ENCODE data around the gene TENT4A.
A peak's percentile ranks its signal among the peaks of the same experiment; 100 is the strongest.

Gene TENT4A

DNA sequence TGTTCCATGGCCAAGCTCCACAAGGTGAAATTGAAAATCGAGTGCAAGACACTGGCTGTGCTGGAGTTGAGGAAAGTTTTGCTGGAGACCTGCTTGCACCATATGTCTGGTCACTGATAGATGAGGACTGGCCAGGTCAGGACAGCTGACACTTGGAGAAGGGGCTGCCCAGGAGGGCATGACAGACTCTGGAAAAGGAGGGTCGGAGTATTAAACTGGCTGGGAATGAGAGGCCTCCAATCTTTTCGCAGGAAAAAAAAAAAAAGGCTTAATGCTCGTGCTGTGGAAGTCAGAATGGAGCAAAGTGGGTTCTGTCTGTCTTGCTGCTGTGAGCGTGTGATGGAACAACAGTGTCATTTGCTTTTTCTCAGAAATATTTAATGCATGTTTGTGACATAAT, 5.5 kb downstream of the TENT4A start:
- no peak for DNase-seq

DNA sequence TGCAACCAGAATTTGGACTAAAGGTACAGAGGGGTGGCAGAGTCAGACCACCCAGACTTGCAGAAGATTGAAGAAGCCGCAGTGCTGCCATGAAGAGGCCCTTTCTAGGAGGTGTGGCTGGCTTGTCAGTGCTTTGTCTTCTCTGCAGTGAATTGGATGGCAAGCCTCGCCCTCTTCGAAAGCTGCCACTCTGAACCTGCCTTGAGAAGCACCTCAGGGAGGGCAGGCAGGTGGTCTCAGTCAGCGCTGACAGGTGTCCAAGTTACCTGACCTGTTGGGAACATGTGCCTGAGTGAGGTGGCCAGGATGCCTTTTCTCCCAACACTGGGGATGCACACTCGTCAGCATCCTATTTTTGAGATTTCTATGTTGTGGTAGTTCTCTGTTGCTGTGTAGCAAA, 6.2 kb downstream of the TENT4A start:
- peak; percentile 10 for DNase-seq

DNA sequence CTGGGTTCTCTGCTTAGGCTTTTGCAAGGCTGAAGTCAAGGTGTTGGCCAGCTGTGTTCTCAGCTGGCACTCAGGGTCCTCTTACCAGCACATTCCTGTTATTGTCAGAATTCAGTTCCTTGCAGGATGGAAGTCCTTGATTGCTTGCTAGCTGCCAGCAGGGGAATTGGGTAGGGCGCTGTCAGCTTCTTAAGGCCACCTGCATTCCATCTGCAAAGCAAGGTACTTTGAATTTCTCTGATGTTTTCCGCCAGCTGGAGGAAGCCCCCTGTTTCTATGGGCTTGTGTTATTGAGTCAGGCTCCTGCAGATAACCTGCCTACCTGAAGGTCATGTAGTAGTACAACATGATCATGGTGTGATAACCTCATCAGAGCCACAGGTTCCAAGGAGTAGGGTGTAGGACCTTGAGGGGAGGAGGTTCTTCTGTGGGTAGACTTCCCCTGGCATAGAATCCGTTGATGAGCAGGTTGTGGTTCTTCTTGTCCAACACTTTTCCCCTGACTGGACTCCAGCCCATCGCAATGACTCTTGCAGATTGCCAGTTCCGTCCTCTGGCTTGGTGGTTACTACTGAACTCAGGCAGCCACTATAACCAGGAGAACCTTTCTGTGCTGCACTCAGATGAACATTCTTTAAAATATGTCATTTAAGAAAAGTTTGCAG, 6.8 kb downstream of the TENT4A start:
- DNase-seq = peak; percentile 20

DNA sequence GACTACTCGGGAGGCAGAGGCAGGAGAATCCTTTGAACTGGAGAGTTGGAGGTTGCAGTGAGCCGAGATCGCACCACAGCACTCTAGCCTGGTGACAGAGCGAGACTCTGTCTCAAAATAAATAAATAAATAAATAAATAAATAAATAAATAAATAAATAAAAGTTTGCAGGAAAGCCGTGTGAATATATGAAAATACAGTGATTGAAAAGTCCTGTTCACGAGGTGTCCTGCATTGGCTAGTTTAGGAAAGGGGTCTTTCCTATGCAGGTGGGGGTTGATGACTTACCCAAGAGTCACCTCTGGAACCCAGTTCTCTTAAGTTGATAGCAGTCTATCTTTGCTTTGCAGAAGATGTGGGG, 7.3 kb downstream of the TENT4A start:
- peak; percentile 10 for DNase-seq

DNA sequence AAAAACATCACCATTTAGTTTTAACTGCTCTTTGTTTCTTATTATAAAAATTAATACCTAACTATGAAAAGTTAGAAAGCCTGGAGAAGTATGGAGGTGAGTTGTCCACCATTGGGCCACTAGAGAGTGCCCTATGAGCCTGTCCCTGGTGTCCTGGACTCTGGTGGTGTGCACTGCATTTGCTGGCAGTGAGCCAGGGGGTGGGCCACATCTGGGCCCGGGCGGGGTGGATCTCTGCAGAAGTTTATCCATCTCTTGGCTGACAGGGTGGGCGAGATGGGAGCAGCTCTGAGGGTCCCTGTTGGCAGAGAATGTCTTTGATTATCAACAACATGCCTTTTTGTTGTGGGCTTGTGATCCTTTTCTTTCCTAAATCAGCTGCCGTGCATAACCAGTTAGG, 8.2 kb downstream of the TENT4A start:
- peak; percentile 46 for DNase-seq

DNA sequence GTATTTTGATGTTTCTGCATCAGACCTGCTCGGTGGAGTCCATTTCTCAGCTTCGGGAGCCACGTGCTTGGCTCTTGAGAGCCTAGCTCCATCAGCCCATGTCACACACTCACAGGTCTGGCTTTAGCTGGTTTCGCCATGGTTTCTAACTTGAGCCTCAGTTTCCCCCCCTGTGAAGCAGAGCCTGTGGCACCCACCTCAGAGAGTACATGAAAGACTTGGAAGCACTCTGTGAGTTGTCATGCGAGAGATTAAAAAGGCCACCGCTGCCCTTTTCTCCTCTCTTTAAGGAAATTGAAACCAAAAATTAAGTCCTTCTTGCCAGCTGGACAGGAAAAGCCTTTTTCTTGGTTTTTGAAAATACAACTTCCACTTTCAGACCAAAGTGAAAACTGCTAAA, 8.8 kb downstream of the TENT4A start:
- peak; percentile 29 for DNase-seq

DNA sequence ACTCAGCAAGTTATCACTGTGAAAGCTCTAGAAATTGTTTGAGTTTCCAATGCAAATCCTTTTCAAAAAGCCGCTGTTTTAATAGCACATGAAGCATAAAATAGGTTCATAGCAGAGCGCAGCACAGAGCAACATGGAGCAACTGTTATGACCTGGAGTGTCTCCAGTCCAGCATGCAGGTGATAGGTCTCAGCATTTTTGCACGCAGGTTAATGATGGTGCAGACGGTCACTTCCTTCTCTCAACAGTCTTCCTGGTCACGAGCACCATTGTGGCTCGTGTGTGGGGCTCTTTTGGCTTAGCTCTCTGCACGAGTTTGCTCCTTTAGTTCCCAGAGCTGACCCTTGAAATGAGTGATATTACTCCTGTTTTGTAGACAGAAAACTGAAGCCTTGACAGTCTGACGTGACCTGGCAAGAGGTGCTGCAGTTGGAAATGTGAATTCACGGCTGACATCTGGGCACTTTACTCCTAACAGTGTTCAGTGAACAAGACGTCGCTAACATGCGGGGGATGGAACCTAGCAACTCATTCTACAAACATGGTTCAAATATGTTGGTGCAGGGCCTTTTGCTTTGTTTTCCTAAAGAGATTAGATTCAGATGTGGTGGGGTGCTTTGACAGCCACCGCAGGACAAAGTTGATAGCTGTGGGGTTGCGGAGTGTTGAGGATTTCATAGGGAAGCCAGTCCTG, 10.0 kb downstream of the TENT4A start:
- DNase-seq = peak; percentile 9

DNA sequence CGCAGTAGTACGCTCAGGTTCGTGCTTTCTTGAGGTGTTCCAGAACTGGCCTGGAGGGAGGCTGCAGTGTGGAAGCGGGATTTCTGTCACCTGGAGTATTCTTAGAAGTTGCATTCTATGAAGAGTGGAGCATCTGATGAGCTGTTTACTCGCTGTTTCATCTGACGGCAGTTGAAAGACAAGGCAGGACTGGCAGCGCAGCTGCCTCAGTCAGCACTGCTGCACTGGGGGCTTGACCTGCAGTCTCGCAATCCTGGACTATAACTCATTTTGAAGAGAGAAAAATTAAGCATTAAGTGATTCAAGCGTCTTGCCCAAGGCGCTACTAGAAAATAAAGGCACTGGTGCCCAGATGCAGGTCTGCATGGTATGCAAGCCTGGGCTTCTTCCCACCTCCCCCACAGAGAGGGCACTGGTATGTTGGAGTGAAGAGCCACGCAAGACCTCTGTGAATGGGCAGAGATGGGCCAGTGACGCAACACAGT, 10.6 kb downstream of the TENT4A start:
- peak; percentile 6 for DNase-seq

DNA sequence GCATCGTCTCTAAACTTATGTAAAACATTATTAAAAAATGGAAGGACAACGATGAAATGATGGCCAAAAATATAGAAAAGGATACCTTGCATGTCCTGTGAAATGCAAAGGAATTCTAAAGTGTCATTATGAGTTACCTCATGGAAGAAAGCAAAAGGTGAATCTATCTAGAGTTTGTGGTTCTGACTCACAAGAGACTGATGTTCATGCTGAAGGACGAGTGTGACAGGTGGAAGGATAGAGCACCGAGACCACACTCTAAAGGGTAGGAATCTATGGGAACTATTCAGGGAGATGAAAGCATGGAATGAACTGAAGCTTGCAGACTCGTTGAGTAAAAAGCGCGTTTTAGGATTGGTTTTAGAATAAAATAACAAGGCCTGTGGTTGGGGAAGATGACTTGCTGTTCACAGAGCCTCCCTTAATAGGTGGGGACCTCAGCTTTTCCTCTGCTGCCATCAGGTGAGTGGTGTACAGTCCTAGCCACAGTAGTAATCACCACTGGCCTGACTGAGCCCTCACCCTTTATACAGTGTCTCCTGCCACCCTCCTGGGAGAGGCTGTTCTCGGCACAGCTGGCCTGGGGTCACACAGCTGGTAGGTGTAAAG, 11.2 kb downstream of the TENT4A start:
- peak; percentile 12 for DNase-seq

DNA sequence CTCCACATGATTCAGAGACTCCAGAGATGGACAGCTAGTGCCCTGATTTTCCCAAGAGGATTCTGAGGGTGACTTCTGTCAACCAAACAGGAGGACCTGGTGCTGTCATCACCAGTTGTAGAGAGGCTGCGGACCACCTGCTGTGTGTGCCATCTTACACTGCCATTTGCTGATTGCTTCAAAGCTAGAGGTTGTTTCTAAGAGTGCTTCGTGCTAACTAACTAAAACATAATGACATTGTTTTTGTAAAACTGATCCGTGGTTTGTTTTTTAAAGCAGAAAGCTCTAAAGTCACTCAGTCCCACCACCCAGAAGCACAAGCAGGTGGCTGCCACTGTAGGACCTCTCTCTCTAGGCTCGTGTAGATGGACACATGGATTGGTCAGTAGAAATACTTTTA, 12.2 kb downstream of the TENT4A start:
- DNase-seq = no peak

DNA sequence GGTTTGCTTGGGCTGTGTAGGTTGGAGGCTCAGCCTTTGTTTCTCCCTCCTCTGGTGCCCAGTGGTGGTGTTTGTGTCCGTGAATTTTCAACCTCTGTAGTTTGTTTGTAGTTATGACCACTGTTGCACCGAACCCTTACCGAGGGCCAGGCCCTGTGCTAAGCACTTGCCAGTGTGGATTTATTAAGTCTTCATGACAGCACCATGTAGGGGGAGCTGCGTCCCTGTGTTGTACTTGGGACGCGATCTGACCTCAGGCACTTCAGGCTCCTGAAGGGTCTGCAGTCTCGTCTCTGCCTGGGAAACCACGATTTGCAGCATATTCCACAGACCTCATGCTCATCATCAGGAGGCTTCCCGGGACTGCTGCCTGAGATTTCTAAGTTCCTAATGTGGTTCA, 12.8 kb downstream of the TENT4A start:
- DNase-seq = no peak

DNA sequence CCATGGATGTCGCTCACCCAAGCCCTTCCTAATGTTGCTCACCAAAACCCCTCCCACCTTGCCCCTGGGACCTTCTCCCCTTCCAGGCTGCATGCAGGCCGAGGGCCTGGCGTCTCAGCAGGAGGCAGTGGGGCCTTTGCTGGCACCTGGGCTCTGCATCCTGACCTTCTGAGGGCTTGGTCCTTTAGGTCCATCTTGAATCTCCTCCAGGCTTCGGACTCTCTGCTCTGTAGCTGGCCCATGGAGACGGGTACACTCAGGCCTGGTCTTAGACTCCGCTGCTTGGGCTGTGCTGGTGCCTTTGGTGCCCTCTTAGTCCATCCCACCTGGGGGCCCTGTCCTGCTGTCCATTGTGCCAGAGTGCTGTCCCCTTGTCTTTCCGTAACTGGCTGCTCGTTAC, 14.0 kb downstream of the TENT4A start:
- peak; percentile 13 for DNase-seq

DNA sequence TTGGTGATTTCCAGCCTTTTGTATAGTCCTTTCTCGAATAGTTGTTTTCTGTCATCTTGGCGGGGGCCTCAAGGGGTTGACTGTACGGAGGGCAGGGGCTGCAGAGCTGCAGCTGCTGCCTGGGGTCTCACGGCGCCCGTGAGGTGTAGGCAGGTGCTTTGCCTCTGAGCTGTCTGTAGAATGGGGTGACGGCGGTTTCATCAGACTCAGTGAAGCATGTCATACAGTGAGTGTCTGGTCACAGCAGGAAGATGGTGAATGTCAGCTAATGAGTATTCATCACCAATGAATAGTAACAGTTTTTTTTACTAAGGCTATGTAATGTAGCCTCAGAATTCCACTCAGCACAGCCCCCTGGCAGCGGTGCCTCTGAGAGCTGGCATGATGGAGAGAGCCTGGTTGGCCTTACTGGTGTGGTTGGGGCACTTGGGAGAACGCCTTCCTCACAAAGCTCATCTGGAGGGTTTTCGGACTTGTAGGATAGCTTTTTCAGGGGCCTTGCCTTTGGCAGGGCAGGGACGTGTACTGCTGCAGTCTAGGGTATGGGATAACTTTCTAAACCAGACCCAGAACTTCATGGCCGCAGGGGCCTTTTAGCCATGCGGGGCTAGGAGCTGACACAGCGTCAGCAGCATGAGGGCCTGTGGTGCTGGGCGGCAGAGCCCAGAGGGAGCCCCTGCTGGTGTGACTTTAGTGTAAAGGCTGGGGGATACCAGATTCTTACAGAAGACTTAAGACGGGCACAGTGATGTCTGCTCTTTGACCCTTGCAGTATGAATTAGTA, 15.0 kb downstream of the TENT4A start:
- peak; percentile 10 for DNase-seq

DNA sequence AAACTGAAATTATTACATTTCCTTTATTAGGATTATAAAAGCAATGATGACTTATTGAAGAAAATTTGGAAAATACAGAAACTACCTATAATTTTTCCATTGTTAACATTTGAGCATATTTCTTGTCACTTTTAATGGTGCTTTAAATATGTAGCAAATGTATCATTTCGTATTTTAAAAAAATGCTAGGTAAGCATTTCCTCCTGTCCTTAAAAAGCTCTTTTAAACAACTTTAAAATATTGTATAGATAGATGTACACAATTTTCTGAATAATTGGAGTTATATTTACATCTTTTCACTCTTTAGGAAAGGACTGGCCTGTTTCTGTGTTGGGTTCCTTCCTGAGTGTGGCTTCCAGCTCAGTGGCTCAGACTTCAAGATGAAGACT, 15.6 kb downstream of the TENT4A start:
- peak; percentile 0 for DNase-seq

DNA sequence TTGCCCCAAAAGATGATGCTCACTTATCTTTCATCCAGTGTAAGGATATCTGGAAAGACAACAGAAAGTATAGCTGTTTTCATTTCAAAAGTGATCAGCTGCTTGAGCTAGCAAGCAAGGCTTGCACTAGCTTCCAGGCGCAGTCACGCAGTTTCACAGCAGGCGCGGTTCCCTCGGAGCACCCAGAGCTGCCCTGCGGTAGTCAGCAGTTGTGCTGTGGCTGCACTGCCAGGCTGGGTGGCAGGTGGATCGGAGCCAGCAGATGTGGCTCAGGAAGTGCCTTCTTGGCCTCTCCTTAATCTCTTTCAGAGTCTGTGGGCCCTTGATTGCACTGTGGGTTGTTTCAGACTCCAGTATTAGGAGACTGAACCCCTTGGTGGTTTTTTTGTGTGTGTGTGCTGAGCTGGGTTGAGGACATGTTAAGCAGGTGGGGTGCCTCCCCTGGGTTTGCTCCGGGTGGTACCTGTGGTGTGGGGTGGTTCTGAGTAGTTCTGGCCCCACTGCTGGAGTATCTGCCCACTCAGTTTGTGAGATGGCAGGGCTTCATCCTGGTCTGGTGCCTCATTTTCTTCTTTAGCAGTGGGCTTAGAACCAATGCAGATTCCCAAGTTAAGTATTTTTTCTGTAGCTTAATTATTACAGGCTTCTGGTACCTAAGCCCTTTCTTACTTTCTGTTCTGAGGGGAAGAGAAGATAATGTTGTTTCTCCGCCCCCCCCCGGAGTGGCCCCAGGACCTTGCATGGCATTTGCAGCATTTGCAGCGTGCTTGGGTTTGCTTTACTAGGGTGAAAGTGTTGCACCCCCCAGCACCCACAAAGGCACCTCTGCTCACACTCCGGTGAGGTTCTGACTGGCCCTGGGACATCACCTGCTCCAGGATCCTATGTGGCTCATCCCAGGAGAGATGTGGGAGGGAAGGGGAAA, 16.4 kb downstream of the TENT4A start:
- peak; percentile 21 for DNase-seq

DNA sequence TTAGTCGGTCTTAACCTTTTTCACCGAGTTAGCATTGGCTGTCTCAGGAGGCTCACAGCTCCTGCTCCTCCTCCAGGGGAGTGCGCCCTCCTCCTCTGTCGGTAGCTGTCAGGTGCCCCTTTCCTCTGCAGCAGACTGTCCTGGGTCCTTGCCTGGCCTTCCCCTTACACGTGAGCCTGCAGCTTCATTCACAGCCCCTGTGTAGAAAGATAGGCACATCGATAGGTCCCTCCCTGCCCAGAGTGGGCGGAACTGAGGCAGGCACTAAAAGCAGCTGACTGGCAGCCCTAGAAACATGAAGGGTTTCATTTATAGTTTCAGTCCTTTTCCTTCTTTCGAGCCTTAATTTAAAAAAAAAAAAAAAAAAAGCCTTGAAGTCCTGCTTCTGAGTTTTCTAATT, 17.2 kb downstream of the TENT4A start:
- DNase-seq = peak; percentile 14

DNA sequence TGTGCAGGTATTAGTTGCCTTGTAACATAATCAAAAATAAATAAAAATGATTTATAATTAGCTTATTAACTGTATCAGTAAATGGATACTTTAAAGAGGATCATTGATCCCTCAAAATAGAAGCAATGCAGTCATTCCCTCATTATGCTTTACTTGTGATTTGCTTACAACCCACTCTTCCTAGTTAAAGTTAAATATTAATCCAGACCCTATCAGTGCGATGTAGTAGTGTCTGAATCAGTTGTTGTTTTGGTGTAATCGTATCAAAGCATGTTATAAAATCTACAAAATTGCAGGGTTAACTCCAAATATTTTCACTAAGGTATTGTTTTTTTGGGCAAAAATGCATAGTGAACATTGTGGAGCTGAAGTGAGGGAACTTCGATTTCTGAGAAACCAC, 17.6 kb downstream of the TENT4A start:
- no peak for DNase-seq

DNA sequence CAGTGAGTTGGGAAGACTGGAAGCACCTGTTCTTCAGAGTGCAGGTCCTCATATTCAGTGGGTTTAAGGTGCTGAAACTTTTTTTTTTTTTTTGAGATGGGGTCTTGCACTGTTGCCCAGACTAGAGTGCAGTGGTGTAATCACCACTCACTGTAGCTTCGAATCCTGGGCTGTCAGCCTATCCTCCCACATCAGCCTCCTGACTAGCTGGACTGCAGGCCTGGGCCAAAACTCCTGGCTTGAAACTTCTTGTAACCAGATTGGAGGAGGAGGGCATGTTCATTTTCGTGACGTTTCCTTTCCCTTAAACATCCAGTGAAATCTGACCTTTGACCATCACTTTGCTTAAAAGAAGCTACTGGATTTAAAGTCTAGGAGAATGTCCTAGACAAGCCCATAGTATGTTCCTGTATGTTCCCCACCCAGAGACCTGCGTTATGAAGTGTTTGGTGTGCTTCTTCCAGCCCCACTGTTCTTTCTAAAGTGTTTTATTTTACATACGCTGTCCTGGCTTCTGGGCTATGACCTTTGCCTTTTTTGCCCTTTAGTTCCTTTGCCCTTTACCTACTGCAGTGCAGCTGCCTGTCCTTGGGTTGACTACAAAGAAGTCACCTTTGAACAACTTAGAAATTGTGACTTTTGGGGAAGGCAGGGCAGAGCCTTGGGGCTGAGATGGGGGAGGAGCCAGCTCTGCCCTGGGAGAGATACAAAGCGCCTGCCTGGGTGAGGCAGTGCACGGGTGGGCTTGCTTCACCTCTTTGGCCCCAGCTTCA, 18.4 kb downstream of the TENT4A start:
- peak; percentile 6 for DNase-seq

DNA sequence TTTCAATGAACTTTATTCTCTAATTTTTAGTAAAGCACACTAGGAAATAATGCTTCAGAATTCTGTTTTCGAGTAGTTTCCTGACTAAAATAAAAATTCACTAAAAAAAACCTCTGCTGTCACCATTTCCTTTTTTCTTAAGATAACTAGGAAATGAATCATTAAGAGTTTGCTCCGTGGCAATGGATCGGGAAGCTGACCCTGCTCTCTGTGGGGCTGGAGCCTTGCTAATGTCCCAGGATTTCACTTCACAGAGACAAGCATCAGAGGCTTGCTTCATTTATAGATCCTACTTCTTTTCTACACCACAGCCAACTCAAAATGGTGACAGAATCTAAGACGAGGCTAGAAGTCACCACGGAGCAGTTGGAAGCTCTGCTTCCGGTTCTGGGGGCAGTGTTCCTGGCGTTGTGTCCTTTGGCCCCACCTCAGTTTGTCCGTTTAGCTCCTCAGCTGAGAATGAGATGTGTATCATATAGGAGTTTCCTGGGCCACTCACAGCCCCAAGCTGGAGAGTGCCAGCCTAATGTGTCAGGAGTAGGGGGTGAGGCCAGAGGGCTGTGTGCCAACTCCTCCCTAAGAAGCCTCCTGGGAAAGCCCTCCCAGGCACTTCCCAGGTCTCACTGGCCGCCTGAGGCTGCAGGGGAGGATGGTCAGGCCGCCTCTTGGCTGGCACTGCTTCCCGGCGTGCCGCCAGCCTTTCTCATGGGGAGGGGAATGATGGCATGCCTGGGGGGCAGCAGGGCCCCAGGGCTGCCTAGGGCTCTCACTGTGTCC, 19.6 kb downstream of the TENT4A start:
- DNase-seq = peak; percentile 26

DNA sequence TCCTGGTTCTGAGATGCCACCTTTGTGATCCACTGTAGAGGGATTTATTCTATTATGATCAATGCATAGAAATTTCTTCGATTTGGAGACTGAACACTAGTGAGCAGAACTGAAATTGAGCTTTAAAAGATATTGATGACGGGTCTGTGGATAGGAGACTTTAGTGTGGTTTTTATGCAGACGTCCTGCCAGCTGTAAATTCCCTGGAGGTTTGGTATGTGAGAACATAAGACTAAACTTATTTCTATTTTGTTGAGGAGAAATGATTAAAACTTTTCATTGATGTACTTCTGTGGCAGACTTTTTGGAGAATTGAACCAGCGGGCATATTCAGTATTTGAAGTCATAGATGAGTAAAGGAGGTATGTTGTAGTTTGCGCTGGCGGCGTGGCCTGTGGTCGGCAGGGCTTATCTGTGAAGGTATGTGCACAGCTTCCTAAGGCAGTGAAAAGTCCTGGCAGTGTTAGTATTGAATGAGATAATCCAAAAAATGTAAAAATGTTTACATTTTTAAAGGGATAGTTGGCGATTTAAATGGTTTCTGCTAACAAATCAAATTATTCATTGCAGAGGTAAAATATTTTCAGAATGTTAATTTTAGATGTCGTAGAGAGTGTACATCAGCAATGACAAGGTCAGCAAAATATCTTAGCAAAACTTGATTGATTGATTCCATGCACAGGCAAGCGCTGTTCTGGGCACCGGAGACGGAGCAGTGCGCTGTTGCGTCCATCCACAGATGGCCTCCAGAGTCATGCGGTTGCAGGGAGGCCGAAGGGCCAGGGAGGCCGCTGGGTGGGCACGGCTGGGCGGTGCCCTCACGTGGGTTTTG, 20.4 kb downstream of the TENT4A start:
- peak; percentile 9 for DNase-seq
